ENCODE results near the gene IL17B. TPM values are rescaled to one million over a fixed set of nuclear protein-coding genes. Genes with fewer than 3 reads are reported as not detected.

The IL17B gene
- total and polyA plus RNA-seq, 9 of the 15 experiments (the other 6 are each of a cell fraction or from before 2014, with no cell fraction given): 0.28 to 2.6 (median 0.53) TPM; not detected in 2

DNA sequence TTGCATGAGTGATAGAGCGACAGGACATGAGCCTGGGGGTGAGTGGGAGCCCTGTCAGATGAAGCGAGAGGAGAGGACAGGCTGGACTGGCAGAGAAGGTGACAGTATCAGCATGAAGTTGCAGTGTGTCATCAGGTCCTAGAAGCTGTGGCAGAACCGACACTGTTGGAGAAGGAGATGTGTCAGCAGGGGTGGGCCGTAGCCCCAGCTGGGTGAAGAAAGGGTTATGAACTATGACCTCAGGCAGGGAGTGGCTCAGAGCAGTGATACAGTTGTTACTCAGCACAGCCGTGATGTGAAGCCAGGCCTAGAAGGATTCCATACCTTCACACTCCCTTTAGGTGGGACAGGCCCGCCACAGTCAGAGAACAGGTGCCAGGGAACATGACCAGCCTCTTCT, 13.7 kb downstream of the IL17B start (continued):
- TF ChIP-seq, protein P1, sequence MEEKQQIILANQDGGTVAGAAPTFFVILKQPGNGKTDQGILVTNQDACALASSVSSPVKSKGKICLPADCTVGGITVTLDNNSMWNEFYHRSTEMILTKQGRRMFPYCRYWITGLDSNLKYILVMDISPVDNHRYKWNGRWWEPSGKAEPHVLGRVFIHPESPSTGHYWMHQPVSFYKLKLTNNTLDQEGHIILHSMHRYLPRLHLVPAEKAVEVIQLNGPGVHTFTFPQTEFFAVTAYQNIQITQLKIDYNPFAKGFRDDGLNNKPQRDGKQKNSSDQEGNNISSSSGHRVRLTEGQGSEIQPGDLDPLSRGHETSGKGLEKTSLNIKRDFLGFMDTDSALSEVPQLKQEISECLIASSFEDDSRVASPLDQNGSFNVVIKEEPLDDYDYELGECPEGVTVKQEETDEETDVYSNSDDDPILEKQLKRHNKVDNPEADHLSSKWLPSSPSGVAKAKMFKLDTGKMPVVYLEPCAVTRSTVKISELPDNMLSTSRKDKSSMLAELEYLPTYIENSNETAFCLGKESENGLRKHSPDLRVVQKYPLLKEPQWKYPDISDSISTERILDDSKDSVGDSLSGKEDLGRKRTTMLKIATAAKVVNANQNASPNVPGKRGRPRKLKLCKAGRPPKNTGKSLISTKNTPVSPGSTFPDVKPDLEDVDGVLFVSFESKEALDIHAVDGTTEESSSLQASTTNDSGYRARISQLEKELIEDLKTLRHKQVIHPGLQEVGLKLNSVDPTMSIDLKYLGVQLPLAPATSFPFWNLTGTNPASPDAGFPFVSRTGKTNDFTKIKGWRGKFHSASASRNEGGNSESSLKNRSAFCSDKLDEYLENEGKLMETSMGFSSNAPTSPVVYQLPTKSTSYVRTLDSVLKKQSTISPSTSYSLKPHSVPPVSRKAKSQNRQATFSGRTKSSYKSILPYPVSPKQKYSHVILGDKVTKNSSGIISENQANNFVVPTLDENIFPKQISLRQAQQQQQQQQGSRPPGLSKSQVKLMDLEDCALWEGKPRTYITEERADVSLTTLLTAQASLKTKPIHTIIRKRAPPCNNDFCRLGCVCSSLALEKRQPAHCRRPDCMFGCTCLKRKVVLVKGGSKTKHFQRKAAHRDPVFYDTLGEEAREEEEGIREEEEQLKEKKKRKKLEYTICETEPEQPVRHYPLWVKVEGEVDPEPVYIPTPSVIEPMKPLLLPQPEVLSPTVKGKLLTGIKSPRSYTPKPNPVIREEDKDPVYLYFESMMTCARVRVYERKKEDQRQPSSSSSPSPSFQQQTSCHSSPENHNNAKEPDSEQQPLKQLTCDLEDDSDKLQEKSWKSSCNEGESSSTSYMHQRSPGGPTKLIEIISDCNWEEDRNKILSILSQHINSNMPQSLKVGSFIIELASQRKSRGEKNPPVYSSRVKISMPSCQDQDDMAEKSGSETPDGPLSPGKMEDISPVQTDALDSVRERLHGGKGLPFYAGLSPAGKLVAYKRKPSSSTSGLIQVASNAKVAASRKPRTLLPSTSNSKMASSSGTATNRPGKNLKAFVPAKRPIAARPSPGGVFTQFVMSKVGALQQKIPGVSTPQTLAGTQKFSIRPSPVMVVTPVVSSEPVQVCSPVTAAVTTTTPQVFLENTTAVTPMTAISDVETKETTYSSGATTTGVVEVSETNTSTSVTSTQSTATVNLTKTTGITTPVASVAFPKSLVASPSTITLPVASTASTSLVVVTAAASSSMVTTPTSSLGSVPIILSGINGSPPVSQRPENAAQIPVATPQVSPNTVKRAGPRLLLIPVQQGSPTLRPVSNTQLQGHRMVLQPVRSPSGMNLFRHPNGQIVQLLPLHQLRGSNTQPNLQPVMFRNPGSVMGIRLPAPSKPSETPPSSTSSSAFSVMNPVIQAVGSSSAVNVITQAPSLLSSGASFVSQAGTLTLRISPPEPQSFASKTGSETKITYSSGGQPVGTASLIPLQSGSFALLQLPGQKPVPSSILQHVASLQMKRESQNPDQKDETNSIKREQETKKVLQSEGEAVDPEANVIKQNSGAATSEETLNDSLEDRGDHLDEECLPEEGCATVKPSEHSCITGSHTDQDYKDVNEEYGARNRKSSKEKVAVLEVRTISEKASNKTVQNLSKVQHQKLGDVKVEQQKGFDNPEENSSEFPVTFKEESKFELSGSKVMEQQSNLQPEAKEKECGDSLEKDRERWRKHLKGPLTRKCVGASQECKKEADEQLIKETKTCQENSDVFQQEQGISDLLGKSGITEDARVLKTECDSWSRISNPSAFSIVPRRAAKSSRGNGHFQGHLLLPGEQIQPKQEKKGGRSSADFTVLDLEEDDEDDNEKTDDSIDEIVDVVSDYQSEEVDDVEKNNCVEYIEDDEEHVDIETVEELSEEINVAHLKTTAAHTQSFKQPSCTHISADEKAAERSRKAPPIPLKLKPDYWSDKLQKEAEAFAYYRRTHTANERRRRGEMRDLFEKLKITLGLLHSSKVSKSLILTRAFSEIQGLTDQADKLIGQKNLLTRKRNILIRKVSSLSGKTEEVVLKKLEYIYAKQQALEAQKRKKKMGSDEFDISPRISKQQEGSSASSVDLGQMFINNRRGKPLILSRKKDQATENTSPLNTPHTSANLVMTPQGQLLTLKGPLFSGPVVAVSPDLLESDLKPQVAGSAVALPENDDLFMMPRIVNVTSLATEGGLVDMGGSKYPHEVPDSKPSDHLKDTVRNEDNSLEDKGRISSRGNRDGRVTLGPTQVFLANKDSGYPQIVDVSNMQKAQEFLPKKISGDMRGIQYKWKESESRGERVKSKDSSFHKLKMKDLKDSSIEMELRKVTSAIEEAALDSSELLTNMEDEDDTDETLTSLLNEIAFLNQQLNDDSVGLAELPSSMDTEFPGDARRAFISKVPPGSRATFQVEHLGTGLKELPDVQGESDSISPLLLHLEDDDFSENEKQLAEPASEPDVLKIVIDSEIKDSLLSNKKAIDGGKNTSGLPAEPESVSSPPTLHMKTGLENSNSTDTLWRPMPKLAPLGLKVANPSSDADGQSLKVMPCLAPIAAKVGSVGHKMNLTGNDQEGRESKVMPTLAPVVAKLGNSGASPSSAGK (IDR thresholded peaks at IDR 0.05): no peak
- TF ChIP-seq TEAD1 (CRISPR knock-in tag; IDR thresholded peaks at IDR 0.05): no peak
- no peak for TF ChIP-seq CHCHD3 (CRISPR knock-in tag; IDR thresholded peaks at IDR 0.05)
- TF ChIP-seq, protein P2, sequence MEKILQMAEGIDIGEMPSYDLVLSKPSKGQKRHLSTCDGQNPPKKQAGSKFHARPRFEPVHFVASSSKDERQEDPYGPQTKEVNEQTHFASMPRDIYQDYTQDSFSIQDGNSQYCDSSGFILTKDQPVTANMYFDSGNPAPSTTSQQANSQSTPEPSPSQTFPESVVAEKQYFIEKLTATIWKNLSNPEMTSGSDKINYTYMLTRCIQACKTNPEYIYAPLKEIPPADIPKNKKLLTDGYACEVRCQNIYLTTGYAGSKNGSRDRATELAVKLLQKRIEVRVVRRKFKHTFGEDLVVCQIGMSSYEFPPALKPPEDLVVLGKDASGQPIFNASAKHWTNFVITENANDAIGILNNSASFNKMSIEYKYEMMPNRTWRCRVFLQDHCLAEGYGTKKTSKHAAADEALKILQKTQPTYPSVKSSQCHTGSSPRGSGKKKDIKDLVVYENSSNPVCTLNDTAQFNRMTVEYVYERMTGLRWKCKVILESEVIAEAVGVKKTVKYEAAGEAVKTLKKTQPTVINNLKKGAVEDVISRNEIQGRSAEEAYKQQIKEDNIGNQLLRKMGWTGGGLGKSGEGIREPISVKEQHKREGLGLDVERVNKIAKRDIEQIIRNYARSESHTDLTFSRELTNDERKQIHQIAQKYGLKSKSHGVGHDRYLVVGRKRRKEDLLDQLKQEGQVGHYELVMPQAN (IDR thresholded peaks at IDR 0.05; ENCODE audit: borderline replicate concordance): no peak
- TF ChIP-seq, protein P3, sequence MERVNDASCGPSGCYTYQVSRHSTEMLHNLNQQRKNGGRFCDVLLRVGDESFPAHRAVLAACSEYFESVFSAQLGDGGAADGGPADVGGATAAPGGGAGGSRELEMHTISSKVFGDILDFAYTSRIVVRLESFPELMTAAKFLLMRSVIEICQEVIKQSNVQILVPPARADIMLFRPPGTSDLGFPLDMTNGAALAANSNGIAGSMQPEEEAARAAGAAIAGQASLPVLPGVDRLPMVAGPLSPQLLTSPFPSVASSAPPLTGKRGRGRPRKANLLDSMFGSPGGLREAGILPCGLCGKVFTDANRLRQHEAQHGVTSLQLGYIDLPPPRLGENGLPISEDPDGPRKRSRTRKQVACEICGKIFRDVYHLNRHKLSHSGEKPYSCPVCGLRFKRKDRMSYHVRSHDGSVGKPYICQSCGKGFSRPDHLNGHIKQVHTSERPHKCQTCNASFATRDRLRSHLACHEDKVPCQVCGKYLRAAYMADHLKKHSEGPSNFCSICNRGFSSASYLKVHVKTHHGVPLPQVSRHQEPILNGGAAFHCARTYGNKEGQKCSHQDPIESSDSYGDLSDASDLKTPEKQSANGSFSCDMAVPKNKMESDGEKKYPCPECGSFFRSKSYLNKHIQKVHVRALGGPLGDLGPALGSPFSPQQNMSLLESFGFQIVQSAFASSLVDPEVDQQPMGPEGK (CRISPR knock-in tag; IDR thresholded peaks at IDR 0.05; ENCODE audit: borderline replicate concordance): no peak
- TF ChIP-seq PHF20 (IDR thresholded peaks at IDR 0.05; ENCODE audit: partially characterized antibody): no peak
- TF ChIP-seq KDM1A (IDR thresholded peaks at IDR 0.05): 0 out of 4 replicates have a peak, but pooled peaks have one; percentile 36 to 55
- TF ChIP-seq POLR2B (IDR thresholded peaks at IDR 0.05; ENCODE audit: low read depth, partially characterized antibody): no peak
- TF ChIP-seq FOSL1 (tag; conservative IDR thresholded peaks at IDR 0.05): peak; percentile 69; the same call in 1 of the 2 replicates
- TF ChIP-seq, protein P4, sequence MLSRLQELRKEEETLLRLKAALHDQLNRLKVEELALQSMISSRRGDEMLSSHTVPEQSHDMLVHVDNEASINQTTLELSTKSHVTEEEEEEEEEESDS (CRISPR knock-in tag; IDR thresholded peaks at IDR 0.05): no peak
- no peak for TF ChIP-seq HDAC3 (IDR thresholded peaks at IDR 0.05; ENCODE audit: borderline replicate concordance, partially characterized antibody)
- no peak for TF ChIP-seq ZNF75A (CRISPR knock-in tag; IDR thresholded peaks at IDR 0.05)

All from K562 (cell line).